Aorta (tissue), 5 donors: Measurements from ENCODE around the gene ALG6. TPM values are rescaled to one million over a fixed set of nuclear protein-coding genes. Genes with fewer than 3 reads are reported as not detected.

ENCODE experiments used
- ATAC-seq: fragments of 200-7000 bp; cut with Tn5 transposase; one replicate; pipeline ENCODE4 v1.9.1; 2022; ENCODE audit warnings: moderate library complexity; ENCODE audit not compliant: low FRiP score
- DNase-seq, 2 donors: peaks; one replicate each; pipeline ENCODE4 v3.0.0-alpha.2; 2020
- H3K27ac ChIP-seq, 2 donors: one replicate each; pipeline ENCODE4 v1.5.1; 2013; ENCODE audit warnings: low read length in 2 of 2, mild to moderate bottlenecking in 2 of 2, moderate library complexity in 2 of 2, control low read depth in 1 of 2, inconsistent platforms in 1 of 2, low read depth in 1 of 2
- H3K27me3 ChIP-seq, 2 donors: one replicate each; pipeline ENCODE4 v1.6.1; 2013; ENCODE audit warnings: control low read depth in 1 of 2, low read length in 1 of 2, mild to moderate bottlenecking in 1 of 2, moderate library complexity in 1 of 2; ENCODE audit not compliant: insufficient read depth in 2 of 2, control insufficient read depth in 1 of 2
- H3K36me3 ChIP-seq, 2 donors: one replicate each; pipeline ENCODE4 v1.6.1; 2013; ENCODE audit warnings: control low read depth in 1 of 2, low read length in 1 of 2, mild to moderate bottlenecking in 1 of 2; ENCODE audit not compliant: insufficient read depth in 2 of 2, control insufficient read depth in 1 of 2
- H3K4me1 ChIP-seq, 2 donors: one replicate each; pipeline ENCODE4 v1.6.1; 2013; ENCODE audit warnings: low read length in 2 of 2, control low read depth in 1 of 2, mild to moderate bottlenecking in 1 of 2, moderate library complexity in 1 of 2; ENCODE audit not compliant: insufficient read depth in 2 of 2, control insufficient read depth in 1 of 2
- H3K4me3 ChIP-seq, 2 donors: one replicate each; pipeline ENCODE4 v1.5.1; 2013; ENCODE audit warnings: low read length in 2 of 2, control low read depth in 1 of 2, mild to moderate bottlenecking in 1 of 2
- H3K9me3 ChIP-seq: one replicate; pipeline ENCODE4 v1.6.1; 2013; ENCODE audit warnings: mild to moderate bottlenecking, low read length; ENCODE audit not compliant: control insufficient read depth
- WGBS, 2 donors: extraction: QIAGEN DNeasy Blood & Tissue Kit; methylation state at CpG; one replicate each; pipeline ENCODE4 v1.1.7; 2013; 5-methylcytosine and 5-hydroxymethylcytosine counted together
- intact Hi-C, 2 donors: fragments of 100-400 bp; cut with DNase I; formaldehyde crosslinking; loops; one replicate each; pipeline versions ENCODE4 v1.14.2 to v1.15.0; 2022
- microRNA-seq, 2 donors: library from miRNA; unstranded; fragments of <30 nt; microRNA quantifications; one replicate each; pipeline ENCODE4 v1.2.0, GENCODE V29; 2020
- polyA plus RNA-seq, 2 donors: library from polyadenylated mRNA; stranded (reverse); fragments of 200-250 nt; gene quantifications; one replicate each; pipeline ENCODE4 v1.2.3, GENCODE V29; 2013
- total RNA-seq, 2 donors: library from RNA; stranded (reverse); fragmentation: NEBNext Ultra II Directional; extraction: Animal tissue kit (Norgen Biotek cat#: 25700); gene quantifications; one replicate each; pipeline ENCODE4 v1.2.1, GENCODE V29; 2021
- donor health status: healthy with polysubstance abuse.
- donor health status: Bipolar disorder and iron deficiency.
- donor health status: DM: no; HTN: no; CAD: no.
- donor health status: DM: no; HTN: no; CAD: no.
- donor health status: DM: yes; HTN: yes; CAD: no.

Gene ALG6
- total and polyA plus RNA-seq, 4 donors, result 2.4 to 11.0 (median 8.4) TPM

GRCh38 chr1:63480057-63480456 lies 112.6 kb downstream of the ALG6 start:
- Histone ChIP-seq H3K4me1 (no peaks in the 10 kb centered on the region), H3K9me3 (no peaks in the 10 kb centered on the region), H3K4me3 (no peak overlapping the region), H3K36me3 (no peaks in the 10 kb centered on the region), H3K27ac (no peak overlapping the region), H3K27me3 (no peaks in the 10 kb centered on the region)
- 80% methylated on average over 1 of the region's 1 CpG for WGBS, 2 donors
- intact Hi-C loops, result no loop called here
- DNase-seq, result no peak
- no peak for ATAC-seq

DNA sequence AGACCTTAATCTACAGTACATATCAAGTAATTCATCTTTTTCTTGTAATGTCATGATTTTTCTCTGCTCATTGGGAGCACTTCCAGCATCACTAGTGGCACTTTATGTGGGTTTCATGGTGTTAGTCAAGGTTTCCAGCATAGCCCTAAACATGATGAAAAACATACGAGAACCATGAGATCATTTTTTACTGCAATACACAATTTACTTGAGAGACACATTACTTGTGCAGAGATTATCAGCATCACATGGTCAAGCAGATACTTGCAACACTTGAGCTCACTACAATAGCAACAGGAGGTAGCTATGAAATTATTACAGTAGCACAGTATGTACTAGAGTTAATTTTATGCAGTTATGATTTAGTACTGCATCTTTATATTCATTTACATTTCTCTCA lies 119.2 kb downstream of the ALG6 start:
- H3K9me3 ChIP-seq, result no peaks in the 10 kb centered on the region
- H3K36me3 ChIP-seq, result no peaks in the 10 kb centered on the region
- WGBS, 2 donors, result 94 to 98% methylated on average over 1 of the region's 1 CpG
- H3K4me1 ChIP-seq, result no peaks in the 10 kb centered on the region
- no peak overlapping the region for H3K27ac ChIP-seq
- DNase-seq (no peak), ATAC-seq (no peak)
- intact Hi-C loops, result no loop called here
- no peak overlapping the region for H3K4me3 ChIP-seq
- no peaks in the 10 kb centered on the region for H3K27me3 ChIP-seq

DNA sequence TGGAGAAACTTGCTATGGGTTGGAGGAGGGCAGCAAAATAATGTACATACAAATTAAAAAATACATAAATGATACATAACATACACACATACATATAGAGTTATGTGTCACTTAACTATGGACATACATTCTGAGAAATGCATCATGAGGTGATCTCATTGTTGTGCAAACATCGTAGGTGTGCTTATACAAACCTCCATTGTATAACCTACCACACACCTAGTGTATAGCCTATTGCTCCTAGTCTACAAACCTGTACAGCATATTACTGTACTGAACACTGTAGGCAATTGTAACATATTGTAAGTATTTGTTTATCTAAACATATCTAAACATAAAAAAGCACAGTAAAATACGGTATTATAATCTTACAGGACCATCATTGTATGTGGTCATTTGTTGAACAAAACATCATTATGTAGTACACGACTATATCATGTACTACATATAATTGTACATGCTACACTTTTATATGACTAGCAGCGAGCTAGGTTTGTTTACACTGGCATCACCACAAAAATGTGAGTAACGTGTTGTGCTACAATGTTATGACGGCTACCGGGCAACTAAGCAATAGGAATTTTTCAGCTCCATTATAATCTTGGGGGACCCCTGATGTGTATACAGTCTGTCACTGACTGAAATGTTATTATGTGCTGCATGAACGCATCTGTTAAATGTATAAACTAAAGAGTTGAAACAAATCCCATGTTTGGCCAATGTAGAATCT lies 120.1 kb downstream of the ALG6 start:
- H3K36me3 ChIP-seq, result no peaks in the 10 kb centered on the region
- no peaks in the 10 kb centered on the region for H3K9me3 ChIP-seq
- WGBS, 2 donors, result 43 to 47% methylated on average over 8 of the region's 8 CpGs
- H3K4me3 ChIP-seq, result no peak overlapping the region
- ATAC-seq (no peak), DNase-seq (no peak)
- H3K27ac ChIP-seq, result no peak overlapping the region
- no peaks in the 10 kb centered on the region for H3K4me1 ChIP-seq
- H3K27me3 ChIP-seq, result no peaks in the 10 kb centered on the region
- intact Hi-C loops, result no loop called here

Small RNAs within 50 kb of the gene (microRNA-seq; reads per million reads assigned to microRNA genes)
- gene MIR6068, result 0 reads per million in 2 donors

Other genes with a start within 250 kb of the ALG6 start
- 1 to 10 TPM in 1 of 2 donors, under 1 TPM in 1; 0.52 to 1.7 TPM for gene FOXD3, start 45.1 kb upstream of the ALG6 start, total RNA-seq
- gene FOXD3, start 45.1 kb upstream of the ALG6 start, polyA plus RNA-seq, result not detected
- 10 to 100 TPM in 1 of 2 donors, 1 to 10 TPM in 1; 7.2 to 23.8 TPM for gene ITGB3BP, start 155.6 kb downstream of the ALG6 start, total RNA-seq
- gene ITGB3BP, start 155.6 kb downstream of the ALG6 start, polyA plus RNA-seq, result 10 to 100 TPM; 20.5 to 20.6 TPM
- 1 to 10 TPM; 3.0 to 9.4 TPM for gene EFCAB7, start 155.9 kb downstream of the ALG6 start, total RNA-seq
- 1 to 10 TPM; 2.1 to 7.3 TPM for gene EFCAB7, start 155.9 kb downstream of the ALG6 start, polyA plus RNA-seq
- 10 to 100 TPM; 60.1 to 63.5 TPM for gene PGM1, start 225.8 kb downstream of the ALG6 start, total RNA-seq
- gene PGM1, start 225.8 kb downstream of the ALG6 start, polyA plus RNA-seq, result 10 to 100 TPM; 20.2 to 57.0 TPM